22Rv1 (cell line): Measurements from ENCODE around the gene HOXD13.

Experiments
- H3K27ac ChIP-seq: fragments of 450-650 bp; 2 replicates; pipeline ENCODE4 v1.5.1; 2017
- CTCF ChIP-seq: fragments of 450-650 bp; IDR thresholded peaks from 2 replicates; pipeline ENCODE4 v1.5.1; 2017; ENCODE audit warnings: mild to moderate bottlenecking
- ZFX ChIP-seq: fragments of 450-650 bp; IDR thresholded peaks from 2 replicates; pipeline ENCODE4 v1.6.1; 2017; ENCODE audit warnings: antibody characterized with exemption, borderline replicate concordance

Gene HOXD13

GRCh38 chr2:176081837-176082524, 10.5 kb upstream of the HOXD13 start:
- no peak overlapping the region for H3K27ac ChIP-seq
- TF ChIP-seq CTCF (no peak), ZFX (no peak)

- TF ChIP-seq CTCF, result no peak
- no peak for TF ChIP-seq ZFX
- H3K27ac ChIP-seq, result no peak overlapping the region
These were observed 10.0 kb upstream of the HOXD13 start for GRCh38 chr2:176082525-176082823.

DNA sequence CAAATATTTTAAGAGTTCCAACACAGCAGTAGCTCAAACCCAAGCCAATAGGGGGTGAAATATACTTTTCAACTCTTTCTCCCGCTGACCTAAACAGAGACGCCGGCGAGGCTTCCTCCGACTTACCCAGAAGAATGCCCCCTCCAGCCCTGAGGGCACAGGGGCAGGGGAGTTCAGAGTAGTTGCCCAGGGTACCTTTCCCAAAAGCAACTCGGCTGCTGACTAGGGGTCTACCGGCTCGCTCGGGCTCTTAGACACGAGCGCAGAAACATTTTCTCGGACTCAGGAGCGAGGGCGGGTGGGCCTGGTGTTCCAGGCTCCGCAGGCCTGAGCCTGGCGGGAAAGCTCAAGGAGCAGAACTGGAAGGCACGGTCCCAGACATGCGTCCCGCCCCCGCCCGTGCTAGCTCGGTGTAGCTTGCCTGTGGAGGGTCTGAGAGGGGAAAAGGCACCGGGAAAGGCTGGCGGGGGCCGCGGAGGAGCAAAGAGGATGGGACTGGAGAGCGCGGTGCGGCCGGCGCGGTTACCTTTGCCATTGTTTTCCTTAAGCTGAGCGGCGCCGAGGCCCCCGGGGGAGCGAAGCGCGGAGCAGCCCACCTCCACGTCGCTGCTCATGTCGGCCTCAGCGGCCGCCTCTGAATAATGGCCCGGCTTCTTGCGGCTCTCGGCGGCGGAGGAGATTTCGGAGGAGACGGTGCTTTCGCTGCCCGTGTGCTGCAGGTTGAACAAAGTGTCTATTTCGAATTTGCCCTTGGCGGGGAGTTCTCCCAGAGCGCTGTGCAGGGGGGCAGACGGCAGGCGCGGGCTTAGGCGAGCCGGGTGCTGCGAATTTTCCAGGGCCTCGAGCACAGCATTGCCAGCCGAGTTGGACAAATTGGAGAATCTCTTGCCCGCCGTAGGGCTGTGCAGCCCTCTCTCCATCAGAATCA, 9.4 kb upstream of the HOXD13 start:
- H3K27ac ChIP-seq, result no peak overlapping the region

DNA sequence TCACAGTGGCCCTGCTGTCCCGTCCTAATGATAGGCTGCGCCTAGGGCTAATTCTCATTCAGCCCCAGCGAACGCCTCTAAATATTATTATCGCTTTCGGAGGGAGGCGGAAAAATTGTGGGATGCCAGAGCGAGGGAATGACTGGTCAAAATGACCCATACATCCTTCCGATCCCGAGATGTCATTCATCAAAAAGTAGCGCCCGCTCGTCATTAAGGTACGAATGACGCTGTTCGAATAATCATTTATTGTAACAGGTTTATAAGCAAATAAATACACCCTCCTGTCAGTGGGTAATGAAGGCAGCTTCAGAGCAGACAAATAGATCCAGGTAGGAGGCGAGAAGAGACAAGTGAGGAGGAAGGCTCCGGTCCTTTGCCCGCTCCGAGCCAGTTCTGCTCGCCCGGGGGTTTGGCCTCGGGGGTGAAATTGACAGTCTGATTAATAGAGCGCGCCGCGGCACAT, 8.7 kb upstream of the HOXD13 start, which contains the start of gene EVX2:
EVX2 (minus strand) TSS at position 167 of the 466 bp plus-strand sequence. CDS start 186 bp downstream, outside the sequence.
- TF ChIP-seq CTCF (no peak), ZFX (no peak)
- no peak within 1 kb of the TSS for H3K27ac ChIP-seq

More for the DNA sequence above, 9.4 kb upstream of the HOXD13 start:
- TF ChIP-seq ZFX (no peak), CTCF (no peak)

DNA sequence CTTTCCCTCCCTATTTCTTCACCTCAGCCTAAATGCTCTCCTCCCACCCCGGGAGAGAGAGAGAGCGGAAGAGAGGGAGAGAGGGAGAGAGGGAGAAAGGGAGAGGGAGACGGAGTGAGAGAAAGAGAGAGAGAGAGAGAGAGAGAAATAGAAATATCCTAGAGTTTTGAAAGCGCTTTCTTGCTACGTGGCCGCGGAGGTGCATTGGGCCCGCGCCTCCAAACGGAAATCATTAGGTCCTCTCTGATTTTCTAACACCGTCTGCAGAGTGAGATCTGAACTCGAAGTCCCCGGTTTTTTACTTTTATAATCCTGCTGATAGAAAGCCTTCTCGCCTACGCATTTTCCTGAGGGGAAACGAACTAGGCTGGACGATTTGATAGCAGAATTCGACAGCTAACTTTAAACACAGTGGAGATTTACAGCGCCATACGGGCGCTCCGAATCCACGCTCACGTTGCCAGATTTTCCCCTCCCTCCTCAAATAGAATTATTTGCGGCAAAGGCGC, 7.9 kb upstream of the HOXD13 start:
- H3K27ac ChIP-seq, result no peak overlapping the region
- TF ChIP-seq ZFX (no peak), CTCF (no peak)

GRCh38 chr2:176085120-176085788, 7.3 kb upstream of the HOXD13 start:
- H3K27ac ChIP-seq, result no peak overlapping the region
- no peak for TF ChIP-seq ZFX
